HG02885 (cell line): Measurements from ENCODE around the gene NOS3.

Source experiments
- ATAC-seq: cut with Tn5 transposase; IDR thresholded peaks from one replicate; pipeline ENCODE4 v1.9.1; 2021; ENCODE audit warnings: mild to moderate bottlenecking; ENCODE audit not compliant: unreplicated experiment, poor library complexity

The NOS3 gene

DNA sequence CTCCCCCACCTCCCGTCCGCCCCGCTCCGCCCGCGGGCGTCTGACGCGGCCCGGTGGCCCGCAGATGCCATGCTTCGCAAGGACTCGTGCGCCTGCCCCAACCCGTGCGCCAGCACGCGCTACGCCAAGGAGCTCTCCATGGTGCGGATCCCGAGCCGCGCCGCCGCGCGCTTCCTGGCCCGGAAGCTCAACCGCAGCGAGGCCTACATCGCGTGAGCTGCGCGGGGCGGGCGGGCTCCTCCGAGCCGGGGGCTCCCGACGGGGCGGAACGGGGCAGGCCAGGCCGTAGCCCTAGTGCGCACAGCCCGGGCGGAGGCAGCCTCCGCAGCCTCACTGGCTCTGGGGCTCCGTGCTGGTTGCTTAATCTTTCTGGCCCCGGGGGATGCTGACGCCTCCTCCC is 60.3 kb downstream of the NOS3 start:
- no peak for ATAC-seq

DNA sequence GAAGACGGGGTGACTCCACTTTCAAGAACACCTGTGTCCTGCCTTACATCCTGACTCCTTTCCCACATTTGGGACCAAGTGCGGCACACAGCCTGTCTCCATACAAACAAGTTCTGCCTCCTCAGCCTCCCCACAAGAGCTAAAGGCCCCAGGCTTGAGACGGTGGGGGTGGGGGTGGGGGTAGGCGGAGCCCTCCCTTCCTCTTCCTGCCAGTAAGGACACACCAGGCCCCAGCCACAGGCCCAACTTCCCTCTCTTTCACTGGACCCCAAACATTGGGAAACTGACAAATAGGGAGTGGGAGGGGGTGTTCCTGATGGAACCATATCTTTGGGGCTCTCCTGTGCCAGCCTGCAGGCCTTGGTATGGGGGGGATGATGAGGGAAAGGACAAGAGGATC is 62.3 kb downstream of the NOS3 start:
- ATAC-seq, result no peak

GRCh38 chr7:151053751-151054150 is 62.9 kb downstream of the NOS3 start:
- ATAC-seq, result no peak

- no peak for ATAC-seq
These were observed 65.5 kb downstream of the NOS3 start for GRCh38 chr7:151056283-151056665.

DNA sequence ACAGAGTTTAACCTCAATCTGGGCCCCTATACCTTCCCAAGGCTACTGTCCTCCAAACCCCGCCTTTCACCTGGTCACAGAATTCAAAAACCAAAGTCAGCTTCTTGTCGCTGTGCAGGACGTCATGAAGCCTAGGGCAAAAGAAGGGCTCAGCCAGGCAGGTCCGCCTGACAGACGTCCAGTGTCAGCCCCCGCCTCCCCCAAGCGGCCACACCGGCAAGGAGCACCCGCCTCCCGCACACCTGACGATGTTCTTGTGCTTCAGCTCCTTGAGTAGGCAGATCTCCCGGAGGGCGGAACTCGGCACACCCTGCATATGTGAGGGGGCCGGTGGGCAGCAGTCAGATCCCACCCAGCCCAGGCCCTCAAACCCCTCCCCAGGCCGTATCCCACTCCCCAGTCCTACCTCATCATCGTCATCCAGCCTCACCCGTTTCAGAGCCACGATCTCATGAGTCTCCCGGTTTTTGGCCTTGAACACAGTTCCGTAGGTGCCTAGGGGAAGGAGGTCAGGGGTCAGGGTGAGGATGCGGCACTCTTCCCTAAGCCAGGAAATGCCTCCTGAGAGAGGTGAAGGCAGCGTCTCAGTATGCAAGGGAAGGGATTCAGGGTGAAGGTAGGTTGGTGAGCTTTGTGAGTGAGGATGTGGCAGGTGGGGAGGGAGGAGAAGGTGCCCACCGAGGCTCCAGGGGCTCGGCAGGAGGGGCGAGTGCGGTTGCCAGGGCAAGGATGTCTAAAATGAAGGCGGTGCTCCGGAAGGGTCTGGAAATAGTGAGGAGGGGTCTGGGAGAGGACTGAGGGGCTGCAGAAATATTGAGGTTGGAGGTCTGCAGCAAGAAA is 66.1 kb downstream of the NOS3 start:
- ATAC-seq, result no peak

- ATAC-seq, result peak; percentile 9
These were observed 66.7 kb downstream of the NOS3 start, which contains the start of gene CDK5 for GRCh38 chr7:151057506-151057988. Gene CDK5 (minus strand): TSS chr7:151057897. CDS start chr7:151057848, 49 bp downstream.

DNA sequence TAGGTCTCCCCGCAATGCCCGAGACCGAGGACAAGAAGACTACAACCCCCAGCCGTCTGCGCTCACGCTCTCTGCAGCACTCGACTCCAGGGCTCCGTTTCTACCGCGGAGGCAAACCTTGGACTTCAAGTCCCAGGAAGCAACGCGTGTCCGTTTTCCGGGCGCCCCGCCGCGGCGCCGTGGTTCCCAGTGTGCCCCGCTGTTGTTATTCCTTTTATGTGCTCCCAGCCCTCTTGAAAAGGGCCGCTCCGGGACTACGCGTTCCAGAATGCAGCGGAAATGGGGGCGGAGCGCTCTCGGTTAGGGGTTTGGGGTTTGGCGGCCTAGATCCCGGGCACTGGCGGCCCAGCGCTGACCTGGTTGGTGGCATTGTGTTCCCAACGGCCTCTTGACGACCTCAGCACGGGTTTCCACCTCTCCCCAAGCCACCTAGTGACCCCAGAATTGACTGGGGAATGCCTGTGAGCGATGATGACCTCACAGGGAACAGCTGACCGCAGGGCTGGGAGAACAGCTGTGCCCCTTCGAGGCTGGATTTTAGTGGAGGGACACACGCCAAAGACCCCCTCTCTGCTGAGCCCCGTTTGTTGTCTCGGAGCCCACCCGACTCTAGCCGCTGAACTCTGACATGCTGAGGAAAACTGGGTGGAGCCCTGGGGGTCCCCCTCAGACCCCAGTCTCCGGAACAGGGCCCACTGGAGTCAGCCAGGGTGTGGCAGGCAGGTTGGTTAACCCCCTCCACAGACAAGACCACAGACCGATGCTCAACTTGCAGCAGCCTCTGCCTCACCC is 67.4 kb downstream of the NOS3 start:
- ATAC-seq, result peak; percentile 91

GRCh38 chr7:151058781-151059366 is 68.1 kb downstream of the NOS3 start:
- no peak for ATAC-seq

- ATAC-seq, result peak; percentile 37
These were observed 68.7 kb downstream of the NOS3 start, which contains the start of gene SLC4A2 for GRCh38 chr7:151059367-151060112. Gene SLC4A2 (plus strand): TSS chr7:151059589. CDS start chr7:151061988, 2,399 bp downstream.

GRCh38 chr7:151060113-151060415 is 69.2 kb downstream of the NOS3 start:
- ATAC-seq, result no peak

DNA sequence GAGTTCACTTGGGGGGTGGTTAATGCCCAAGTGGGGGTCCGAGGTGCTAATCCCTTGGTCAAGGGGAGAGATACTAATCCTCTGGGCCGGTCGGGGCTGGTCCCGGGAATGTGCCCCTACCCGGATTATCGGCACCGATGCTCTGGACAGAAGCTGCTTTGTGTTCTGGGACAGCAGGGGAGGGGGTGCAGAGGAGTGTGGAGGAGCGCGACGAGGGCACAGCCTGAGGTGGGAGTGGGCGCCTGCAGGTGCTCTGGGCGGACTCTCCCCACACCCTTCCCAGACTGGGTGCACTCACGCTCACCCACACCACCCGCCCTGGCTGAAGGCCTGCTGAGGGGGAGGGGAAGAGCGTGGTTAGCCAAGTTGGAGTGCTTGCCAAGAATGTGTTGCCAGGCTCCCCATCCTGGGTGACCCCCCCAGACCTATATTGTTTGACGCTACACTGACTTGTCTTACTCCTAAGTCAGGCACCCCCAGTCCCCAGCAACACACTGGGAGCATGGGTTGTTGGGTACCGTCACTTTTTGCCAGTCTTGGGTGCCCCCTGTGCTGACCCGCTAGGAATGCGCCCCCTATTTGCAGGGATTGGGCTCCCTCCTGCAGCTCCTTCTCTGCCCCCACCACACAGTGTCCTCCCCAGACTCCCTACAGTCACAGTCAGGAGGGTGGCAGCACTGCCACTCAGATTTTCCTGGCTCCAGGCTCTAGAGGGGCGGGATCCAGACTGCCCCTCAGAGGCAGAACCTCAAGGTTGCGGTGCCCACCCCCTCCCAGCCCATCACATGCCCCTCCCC is 69.8 kb downstream of the NOS3 start:
- ATAC-seq, result no peak

GRCh38 chr7:151061213-151062110 is 70.6 kb downstream of the NOS3 start:
- ATAC-seq, result no peak

GRCh38 chr7:151062111-151062398 is 71.2 kb downstream of the NOS3 start:
- ATAC-seq, result no peak

DNA sequence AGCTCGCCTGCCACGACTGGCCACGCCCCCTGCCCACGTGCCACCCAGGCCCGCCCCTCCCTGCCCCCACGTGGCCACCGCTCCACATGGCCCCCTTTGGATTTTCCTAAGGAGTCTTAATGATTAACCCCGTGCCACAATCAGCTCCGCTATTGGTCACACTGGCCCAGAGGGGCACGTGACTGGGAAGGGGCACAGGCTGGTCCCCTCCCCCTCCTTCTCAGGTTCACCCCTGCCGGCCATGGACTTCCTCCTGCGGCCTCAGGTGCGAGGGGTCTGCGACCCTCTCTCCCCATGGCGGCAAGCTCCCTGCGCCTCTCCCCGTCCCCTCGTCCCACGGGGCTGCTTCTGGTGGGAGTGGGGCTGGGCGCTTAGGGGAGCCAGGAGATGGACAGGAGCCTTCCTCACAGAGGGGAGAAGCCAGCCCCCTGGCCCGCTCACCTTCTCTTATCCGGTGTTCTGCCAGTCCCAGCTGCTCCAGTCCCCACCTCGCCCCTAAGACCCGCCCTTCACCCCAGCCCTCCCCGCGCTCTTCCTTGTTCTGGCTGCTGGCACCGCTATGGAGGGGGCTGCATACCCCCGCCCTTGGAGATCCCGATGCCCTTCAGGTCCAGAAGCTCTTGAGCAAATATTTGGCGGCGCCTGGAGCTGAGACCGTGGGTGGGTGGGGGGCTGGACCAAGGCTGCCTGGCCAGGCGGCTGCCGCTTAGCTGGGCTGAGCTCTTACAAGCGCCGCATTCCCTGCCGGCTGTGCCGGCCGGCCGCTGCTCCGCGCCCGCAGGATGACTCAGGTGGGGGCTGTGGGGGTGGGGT is 71.8 kb downstream of the NOS3 start:
- no peak for ATAC-seq

DNA sequence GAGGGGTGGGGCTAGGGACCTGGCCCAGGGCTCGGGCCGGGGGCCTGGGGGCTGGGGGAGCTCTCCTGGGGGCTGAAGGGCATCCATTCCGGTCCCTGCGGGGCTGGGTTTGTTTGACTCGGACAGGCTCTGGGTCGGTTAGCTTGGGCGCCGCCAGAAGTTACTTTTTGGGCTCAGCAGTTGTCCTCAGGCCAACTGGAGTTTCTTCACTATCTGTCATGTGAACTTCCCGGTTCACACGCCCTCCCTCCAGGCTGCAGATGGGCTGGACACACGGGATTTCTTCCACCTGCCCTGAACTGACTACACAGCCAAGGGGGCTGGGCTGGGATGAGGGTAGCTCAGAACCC is 72.4 kb downstream of the NOS3 start:
- ATAC-seq, result no peak
